ENCODE results near the gene CCDC78.
A peak's percentile ranks its signal among the peaks of the same experiment; 100 is the strongest.

DNA sequence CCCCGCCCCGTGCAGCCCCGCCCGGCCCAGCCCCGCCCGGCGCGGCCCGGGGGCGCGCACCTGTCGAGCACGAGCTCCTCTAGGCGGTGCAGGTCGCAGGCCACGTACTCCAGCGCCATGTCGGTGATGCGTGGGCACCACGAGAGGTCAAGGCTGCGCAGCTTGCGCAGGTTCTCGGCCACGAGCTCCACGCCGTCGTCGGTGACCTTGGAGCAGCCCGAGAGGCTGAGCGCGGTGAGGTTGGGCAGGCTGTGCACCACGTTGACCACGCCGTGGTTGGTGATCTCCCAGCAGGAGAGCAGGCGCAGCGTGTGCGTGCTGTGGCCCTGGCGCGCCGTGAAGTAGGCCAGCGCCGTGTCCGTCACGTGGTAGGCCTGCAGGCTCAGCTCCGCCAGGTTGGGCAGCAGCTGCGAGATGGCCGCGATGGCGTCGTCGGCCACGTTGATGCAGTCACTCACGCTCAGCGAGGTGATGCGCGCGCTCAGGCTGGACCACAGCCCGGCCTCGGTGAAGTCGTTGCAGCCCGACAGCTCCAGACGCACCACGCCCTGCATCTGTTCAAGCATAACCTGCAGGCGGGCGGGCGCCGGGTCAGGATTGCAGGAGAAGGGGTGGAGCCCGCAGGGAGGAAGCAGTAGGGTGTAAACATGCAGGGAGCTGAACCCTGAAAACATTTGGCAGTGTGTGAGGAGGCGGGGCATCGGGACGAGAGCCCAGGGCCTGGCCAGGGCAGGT is 30.7 kb downstream of the CCDC78 start:
- TF ChIP-seq, protein P1, sequence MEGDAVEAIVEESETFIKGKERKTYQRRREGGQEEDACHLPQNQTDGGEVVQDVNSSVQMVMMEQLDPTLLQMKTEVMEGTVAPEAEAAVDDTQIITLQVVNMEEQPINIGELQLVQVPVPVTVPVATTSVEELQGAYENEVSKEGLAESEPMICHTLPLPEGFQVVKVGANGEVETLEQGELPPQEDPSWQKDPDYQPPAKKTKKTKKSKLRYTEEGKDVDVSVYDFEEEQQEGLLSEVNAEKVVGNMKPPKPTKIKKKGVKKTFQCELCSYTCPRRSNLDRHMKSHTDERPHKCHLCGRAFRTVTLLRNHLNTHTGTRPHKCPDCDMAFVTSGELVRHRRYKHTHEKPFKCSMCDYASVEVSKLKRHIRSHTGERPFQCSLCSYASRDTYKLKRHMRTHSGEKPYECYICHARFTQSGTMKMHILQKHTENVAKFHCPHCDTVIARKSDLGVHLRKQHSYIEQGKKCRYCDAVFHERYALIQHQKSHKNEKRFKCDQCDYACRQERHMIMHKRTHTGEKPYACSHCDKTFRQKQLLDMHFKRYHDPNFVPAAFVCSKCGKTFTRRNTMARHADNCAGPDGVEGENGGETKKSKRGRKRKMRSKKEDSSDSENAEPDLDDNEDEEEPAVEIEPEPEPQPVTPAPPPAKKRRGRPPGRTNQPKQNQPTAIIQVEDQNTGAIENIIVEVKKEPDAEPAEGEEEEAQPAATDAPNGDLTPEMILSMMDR (conservative IDR thresholded peaks at IDR 0.05; ENCODE audit: low read depth in 2 of 2) = no peak
- peak; percentile 78 for TF ChIP-seq POLR2AphosphoS5 (IDR thresholded peaks at IDR 0.05; ENCODE audit: low read depth)
- TF ChIP-seq EZH2phosphoT487 (IDR thresholded peaks at IDR 0.05; ENCODE audit: unreplicated experiment) = no peak
- TF ChIP-seq CREB1 (CRISPR knock-in tag; IDR thresholded peaks at IDR 0.05; ENCODE audit: low read depth) = no peak
- TF ChIP-seq EZH2 (IDR thresholded peaks at IDR 0.05; ENCODE audit: low read depth, unreplicated experiment) = no peak
- TF ChIP-seq, protein P2, sequence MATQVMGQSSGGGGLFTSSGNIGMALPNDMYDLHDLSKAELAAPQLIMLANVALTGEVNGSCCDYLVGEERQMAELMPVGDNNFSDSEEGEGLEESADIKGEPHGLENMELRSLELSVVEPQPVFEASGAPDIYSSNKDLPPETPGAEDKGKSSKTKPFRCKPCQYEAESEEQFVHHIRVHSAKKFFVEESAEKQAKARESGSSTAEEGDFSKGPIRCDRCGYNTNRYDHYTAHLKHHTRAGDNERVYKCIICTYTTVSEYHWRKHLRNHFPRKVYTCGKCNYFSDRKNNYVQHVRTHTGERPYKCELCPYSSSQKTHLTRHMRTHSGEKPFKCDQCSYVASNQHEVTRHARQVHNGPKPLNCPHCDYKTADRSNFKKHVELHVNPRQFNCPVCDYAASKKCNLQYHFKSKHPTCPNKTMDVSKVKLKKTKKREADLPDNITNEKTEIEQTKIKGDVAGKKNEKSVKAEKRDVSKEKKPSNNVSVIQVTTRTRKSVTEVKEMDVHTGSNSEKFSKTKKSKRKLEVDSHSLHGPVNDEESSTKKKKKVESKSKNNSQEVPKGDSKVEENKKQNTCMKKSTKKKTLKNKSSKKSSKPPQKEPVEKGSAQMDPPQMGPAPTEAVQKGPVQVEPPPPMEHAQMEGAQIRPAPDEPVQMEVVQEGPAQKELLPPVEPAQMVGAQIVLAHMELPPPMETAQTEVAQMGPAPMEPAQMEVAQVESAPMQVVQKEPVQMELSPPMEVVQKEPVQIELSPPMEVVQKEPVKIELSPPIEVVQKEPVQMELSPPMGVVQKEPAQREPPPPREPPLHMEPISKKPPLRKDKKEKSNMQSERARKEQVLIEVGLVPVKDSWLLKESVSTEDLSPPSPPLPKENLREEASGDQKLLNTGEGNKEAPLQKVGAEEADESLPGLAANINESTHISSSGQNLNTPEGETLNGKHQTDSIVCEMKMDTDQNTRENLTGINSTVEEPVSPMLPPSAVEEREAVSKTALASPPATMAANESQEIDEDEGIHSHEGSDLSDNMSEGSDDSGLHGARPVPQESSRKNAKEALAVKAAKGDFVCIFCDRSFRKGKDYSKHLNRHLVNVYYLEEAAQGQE (IDR thresholded peaks at IDR 0.05; ENCODE audit: unreplicated experiment) = no peak
- no peak for TF ChIP-seq ZNF331 (CRISPR knock-in tag; IDR thresholded peaks at IDR 0.05; ENCODE audit: low read depth)
- no peak for TF ChIP-seq JUNB (IDR thresholded peaks at IDR 0.05; ENCODE audit: unreplicated experiment)
- TF ChIP-seq STAT1 (IDR thresholded peaks at IDR 0.05; ENCODE audit: unreplicated experiment) = no peak
- no peak for TF ChIP-seq ZNF114 (CRISPR knock-in tag; IDR thresholded peaks at IDR 0.05)
- no peak for TF ChIP-seq NANOG (IDR thresholded peaks at IDR 0.05; ENCODE audit: borderline replicate concordance)
- TF ChIP-seq, protein P3, sequence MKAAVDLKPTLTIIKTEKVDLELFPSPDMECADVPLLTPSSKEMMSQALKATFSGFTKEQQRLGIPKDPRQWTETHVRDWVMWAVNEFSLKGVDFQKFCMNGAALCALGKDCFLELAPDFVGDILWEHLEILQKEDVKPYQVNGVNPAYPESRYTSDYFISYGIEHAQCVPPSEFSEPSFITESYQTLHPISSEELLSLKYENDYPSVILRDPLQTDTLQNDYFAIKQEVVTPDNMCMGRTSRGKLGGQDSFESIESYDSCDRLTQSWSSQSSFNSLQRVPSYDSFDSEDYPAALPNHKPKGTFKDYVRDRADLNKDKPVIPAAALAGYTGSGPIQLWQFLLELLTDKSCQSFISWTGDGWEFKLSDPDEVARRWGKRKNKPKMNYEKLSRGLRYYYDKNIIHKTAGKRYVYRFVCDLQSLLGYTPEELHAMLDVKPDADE (IDR thresholded peaks at IDR 0.05) = no peak

Measured in GM23338 (cell line).